SU-DHL-6 (cell line): Measurements from ENCODE around the gene HIPK2.

ENCODE experiments used
- H2AFZ ChIP-seq: fragments of 200-600 bp; sonication (generic); 2 replicates; pipeline ENCODE4 v1.6.1; 2014; ENCODE audit warnings: low read depth, mild to moderate bottlenecking, moderate library complexity, mixed read lengths, antibody characterized with exemption, low read length; ENCODE audit not compliant: severe bottlenecking
- H3F3A ChIP-seq: fragments of 200-600 bp; shearing (Covaris generic); 2 replicates; pipeline ENCODE4 v1.6.0; 2016; ENCODE audit warnings: antibody characterized with exemption, mild to moderate bottlenecking; ENCODE audit not compliant: insufficient read depth
- H3K27ac ChIP-seq: fragments of 200-600 bp; sonication (generic); 2 replicates; pipeline ENCODE4 v1.5.1; 2016; ENCODE audit warnings: low read depth, mild to moderate bottlenecking, low read length, moderate library complexity, mixed read lengths
- H3K27me3 ChIP-seq: fragments of 200-600 bp; sonication (generic), shearing (Covaris generic); 2 replicates; pipeline ENCODE4 v1.6.0; 2014; ENCODE audit warnings: mild to moderate bottlenecking, low read length
- H3K36me3 ChIP-seq: fragments of 200-600 bp; sonication (generic); 2 replicates; pipeline ENCODE4 v1.6.1; 2014; ENCODE audit warnings: mild to moderate bottlenecking, low read length, mixed read lengths
- H3K4me2 ChIP-seq: fragments of 300-600, 200-600 bp; shearing (Covaris generic), sonication (generic); 2 replicates; pipeline ENCODE4 v1.6.0; 2014; ENCODE audit warnings: low read length, low read depth, mild to moderate bottlenecking; ENCODE audit not compliant: poor library complexity, severe bottlenecking
- H3K4me3 ChIP-seq: fragments of 200-600 bp; sonication (generic); 2 replicates; pipeline ENCODE4 v1.5.1; 2014; ENCODE audit warnings: antibody characterized with exemption, low read length, mild to moderate bottlenecking, mixed read lengths; ENCODE audit not compliant: insufficient read depth, poor library complexity, severe bottlenecking
- H3K79me2 ChIP-seq: fragments of 200-600 bp; sonication (generic); 2 replicates; pipeline ENCODE4 v1.6.1; 2014; ENCODE audit warnings: mild to moderate bottlenecking, low read length, moderate library complexity; ENCODE audit not compliant: insufficient read depth
- H3K9ac ChIP-seq: fragments of 200-600 bp; sonication (generic); 2 replicates; pipeline ENCODE4 v1.7.0; 2014; ENCODE audit warnings: mild to moderate bottlenecking, low read length
- H3K9me2 ChIP-seq: fragments of 200-600 bp; sonication (generic); replicated peaks from 2 replicates; pipeline ENCODE4 v1.6.1; 2014; ENCODE audit warnings: low read length; ENCODE audit not compliant: insufficient read depth
- H3K9me3 ChIP-seq: fragments of 200-600 bp; sonication (generic); 2 replicates; pipeline ENCODE4 v1.6.1; 2014; ENCODE audit warnings: low read length, mixed read lengths; ENCODE audit not compliant: insufficient read depth
- H4K20me1 ChIP-seq: fragments of 200-600 bp; sonication (generic); 2 replicates; pipeline ENCODE4 v1.6.1; 2014; ENCODE audit warnings: low read depth, mild to moderate bottlenecking, antibody characterized with exemption, low read length, moderate library complexity, mixed read lengths
- CTCF ChIP-seq: fragments of 200-600 bp; sonication (generic); IDR thresholded peaks from one replicate; pipeline ENCODE4 v1.5.1; 2017; ENCODE audit warnings: antibody characterized with exemption, mild to moderate bottlenecking, low read length, moderate library complexity; ENCODE audit not compliant: insufficient read depth, poor library complexity, severe bottlenecking
- EZH2phosphoT487 ChIP-seq: fragments of 200-600 bp; sonication (generic), shearing (Covaris generic); conservative IDR thresholded peaks from 2 replicates; pipeline ENCODE4 v1.6.1; 2018; ENCODE audit warnings: mild to moderate bottlenecking, antibody characterized with exemption, low read length, moderate library complexity, mixed read lengths

HIPK2 gene

DNA sequence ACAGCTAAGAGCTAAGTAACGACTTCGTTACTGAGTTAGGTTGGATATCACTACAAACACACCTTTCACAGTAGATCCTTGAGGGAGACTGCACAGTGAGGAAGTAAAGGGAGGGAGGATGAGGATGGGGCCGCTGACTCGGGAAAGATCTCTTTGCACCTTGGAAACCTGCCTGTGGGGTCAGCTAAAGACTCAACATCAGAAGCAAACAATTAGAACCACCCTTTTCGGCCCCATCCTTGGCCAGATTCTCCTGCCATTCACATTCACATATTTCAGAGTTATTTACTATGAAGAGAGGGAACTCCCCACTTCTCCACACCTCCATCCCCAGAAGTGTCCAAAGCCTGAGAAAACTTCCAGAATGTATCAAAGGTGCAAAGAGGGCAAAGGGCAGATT is 207.2 kb downstream of the HIPK2 start:
- no peaks in the 10 kb centered on the region for H3K27me3 ChIP-seq
- no peaks in the 10 kb centered on the region for H3K36me3 ChIP-seq
- no peaks in the 10 kb centered on the region for H3K9me2 ChIP-seq
- H3K9ac ChIP-seq = no peak overlapping the region
- no peaks in the 10 kb centered on the region for H4K20me1 ChIP-seq
- H3F3A ChIP-seq = no peaks in the 10 kb centered on the region
- no peak overlapping the region for H3K4me2 ChIP-seq
- no peak for TF ChIP-seq EZH2phosphoT487
- no peak for TF ChIP-seq CTCF
- no peak overlapping the region for H3K4me3 ChIP-seq
- H3K79me2 ChIP-seq = no peaks in the 10 kb centered on the region
- H2AFZ ChIP-seq = no peak overlapping the region
- H3K27ac ChIP-seq = no peak overlapping the region
- H3K9me3 ChIP-seq = no peaks in the 10 kb centered on the region

GRCh38 chr7:139570119-139570518 is 207.7 kb downstream of the HIPK2 start:
- Histone ChIP-seq H3K27ac (no peak overlapping the region), H2AFZ (no peak overlapping the region), H3K4me2 (no peak overlapping the region), H3K36me3 (no peaks in the 10 kb centered on the region), H3K9ac (no peak overlapping the region), H3K9me3 (no peaks in the 10 kb centered on the region), H4K20me1 (no peaks in the 10 kb centered on the region), H3K27me3 (no peaks in the 10 kb centered on the region), H3F3A (no peaks in the 10 kb centered on the region), H3K79me2 (no peaks in the 10 kb centered on the region), H3K4me3 (no peak overlapping the region), H3K9me2 (no peaks in the 10 kb centered on the region)
- TF ChIP-seq CTCF = no peak
- TF ChIP-seq EZH2phosphoT487 = no peak

- no peaks in the 10 kb centered on the region for H4K20me1 ChIP-seq
- no peaks in the 10 kb centered on the region for H3K9me3 ChIP-seq
- no peak for TF ChIP-seq CTCF
- no peak for TF ChIP-seq EZH2phosphoT487
- no peak overlapping the region for H3K4me2 ChIP-seq
- no peaks in the 10 kb centered on the region for H3K27me3 ChIP-seq
- no peak overlapping the region for H3K9ac ChIP-seq
- H3K4me3 ChIP-seq = no peak overlapping the region
- H3K9me2 ChIP-seq = no peaks in the 10 kb centered on the region
- no peaks in the 10 kb centered on the region for H3K36me3 ChIP-seq
- no peak overlapping the region for H3K27ac ChIP-seq
- no peaks in the 10 kb centered on the region for H3K79me2 ChIP-seq
- no peaks in the 10 kb centered on the region for H3F3A ChIP-seq
- H2AFZ ChIP-seq = no peak overlapping the region
These were observed 208.8 kb downstream of the HIPK2 start for GRCh38 chr7:139568813-139569490.

DNA sequence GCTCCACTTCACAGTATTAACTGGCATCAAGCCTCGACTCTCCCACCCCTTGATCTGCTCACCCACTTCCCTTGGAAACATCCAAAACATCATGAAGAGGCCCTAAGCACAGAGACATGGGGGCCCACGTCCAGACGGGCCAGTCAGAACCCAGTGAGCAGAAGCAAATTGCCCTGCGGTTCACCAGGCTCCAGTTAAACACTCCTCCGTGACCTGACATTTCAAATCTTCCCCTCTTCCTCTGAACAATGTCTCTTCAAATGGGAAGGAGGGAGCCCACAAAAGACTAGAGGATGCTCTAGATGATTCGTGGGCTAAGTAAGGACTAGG is 209.5 kb downstream of the HIPK2 start:
- Histone ChIP-seq H3F3A (no peaks in the 10 kb centered on the region), H3K9me2 (no peaks in the 10 kb centered on the region), H3K9ac (no peak overlapping the region), H2AFZ (no peak overlapping the region), H3K79me2 (no peaks in the 10 kb centered on the region), H3K4me3 (no peak overlapping the region), H3K36me3 (no peaks in the 10 kb centered on the region), H4K20me1 (no peaks in the 10 kb centered on the region), H3K9me3 (no peaks in the 10 kb centered on the region), H3K27ac (no peak overlapping the region), H3K27me3 (no peaks in the 10 kb centered on the region), H3K4me2 (no peak overlapping the region)
- TF ChIP-seq CTCF (no peak), EZH2phosphoT487 (no peak)
